ENCODE results near the gene HEPH.

HEPH gene

GRCh38 chrX:66142351-66142750 is 21.7 kb upstream of the HEPH start:
- Histone ChIP-seq H3K27ac (no peak overlapping the region), H3K4me3 (ENCODE audit: low read depth in 1 of 2, low read length in 1 of 2) (no peak overlapping the region), H3K4me1 (ENCODE audit: control insufficient read depth in 1 of 2, insufficient read depth in 1 of 2, low read depth in 1 of 2, low read length in 1 of 2) (peaks cover 0 to 7% of the 10 kb centered on the region in 2 experiments), H3K9me3 (no peaks in the 10 kb centered on the region), H3K27me3 (no peaks in the 10 kb centered on the region), H3K36me3 (no peaks in the 10 kb centered on the region)
- TF ChIP-seq, protein P1, sequence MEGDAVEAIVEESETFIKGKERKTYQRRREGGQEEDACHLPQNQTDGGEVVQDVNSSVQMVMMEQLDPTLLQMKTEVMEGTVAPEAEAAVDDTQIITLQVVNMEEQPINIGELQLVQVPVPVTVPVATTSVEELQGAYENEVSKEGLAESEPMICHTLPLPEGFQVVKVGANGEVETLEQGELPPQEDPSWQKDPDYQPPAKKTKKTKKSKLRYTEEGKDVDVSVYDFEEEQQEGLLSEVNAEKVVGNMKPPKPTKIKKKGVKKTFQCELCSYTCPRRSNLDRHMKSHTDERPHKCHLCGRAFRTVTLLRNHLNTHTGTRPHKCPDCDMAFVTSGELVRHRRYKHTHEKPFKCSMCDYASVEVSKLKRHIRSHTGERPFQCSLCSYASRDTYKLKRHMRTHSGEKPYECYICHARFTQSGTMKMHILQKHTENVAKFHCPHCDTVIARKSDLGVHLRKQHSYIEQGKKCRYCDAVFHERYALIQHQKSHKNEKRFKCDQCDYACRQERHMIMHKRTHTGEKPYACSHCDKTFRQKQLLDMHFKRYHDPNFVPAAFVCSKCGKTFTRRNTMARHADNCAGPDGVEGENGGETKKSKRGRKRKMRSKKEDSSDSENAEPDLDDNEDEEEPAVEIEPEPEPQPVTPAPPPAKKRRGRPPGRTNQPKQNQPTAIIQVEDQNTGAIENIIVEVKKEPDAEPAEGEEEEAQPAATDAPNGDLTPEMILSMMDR (IDR thresholded peaks at IDR 0.05): no peak

GRCh38 chrX:66144258-66144657 is 19.8 kb upstream of the HEPH start:
- TF ChIP-seq, protein P1 (IDR thresholded peaks at IDR 0.05): no peak
- no peak overlapping the region for H3K27ac ChIP-seq
- peaks cover 0 to 7% of the 10 kb centered on the region in 2 experiments for H3K4me1 ChIP-seq (ENCODE audit: control insufficient read depth in 1 of 2, insufficient read depth in 1 of 2, low read depth in 1 of 2, low read length in 1 of 2)
- H3K36me3 ChIP-seq: no peaks in the 10 kb centered on the region
- H3K9me3 ChIP-seq: no peaks in the 10 kb centered on the region
- H3K27me3 ChIP-seq: no peaks in the 10 kb centered on the region
- no peak overlapping the region for H3K4me3 ChIP-seq (ENCODE audit: low read depth in 1 of 2, low read length in 1 of 2)

- Histone ChIP-seq H3K9me3 (no peaks in the 10 kb centered on the region), H3K4me3 (ENCODE audit: low read depth in 1 of 2, low read length in 1 of 2) (no peak overlapping the region), H3K36me3 (no peaks in the 10 kb centered on the region), H3K4me1 (ENCODE audit: control insufficient read depth in 1 of 2, insufficient read depth in 1 of 2, low read depth in 1 of 2, low read length in 1 of 2) (no peaks in the 10 kb centered on the region), H3K27me3 (no peaks in the 10 kb centered on the region), H3K27ac (no peak overlapping the region)
- TF ChIP-seq, protein P1 (IDR thresholded peaks at IDR 0.05): no peak
These were observed 14.5 kb upstream of the HEPH start for GRCh38 chrX:66149519-66149918.

- Histone ChIP-seq H3K4me1 (ENCODE audit: control insufficient read depth in 1 of 2, insufficient read depth in 1 of 2, low read depth in 1 of 2, low read length in 1 of 2) (no peaks in the 10 kb centered on the region), H3K9me3 (no peaks in the 10 kb centered on the region), H3K36me3 (no peaks in the 10 kb centered on the region), H3K27me3 (no peaks in the 10 kb centered on the region), H3K27ac (no peak overlapping the region), H3K4me3 (ENCODE audit: low read depth in 1 of 2, low read length in 1 of 2) (no peak overlapping the region)
- TF ChIP-seq, protein P1 (IDR thresholded peaks at IDR 0.05): no peak
These were observed 13.9 kb upstream of the HEPH start for GRCh38 chrX:66150163-66150562.

DNA sequence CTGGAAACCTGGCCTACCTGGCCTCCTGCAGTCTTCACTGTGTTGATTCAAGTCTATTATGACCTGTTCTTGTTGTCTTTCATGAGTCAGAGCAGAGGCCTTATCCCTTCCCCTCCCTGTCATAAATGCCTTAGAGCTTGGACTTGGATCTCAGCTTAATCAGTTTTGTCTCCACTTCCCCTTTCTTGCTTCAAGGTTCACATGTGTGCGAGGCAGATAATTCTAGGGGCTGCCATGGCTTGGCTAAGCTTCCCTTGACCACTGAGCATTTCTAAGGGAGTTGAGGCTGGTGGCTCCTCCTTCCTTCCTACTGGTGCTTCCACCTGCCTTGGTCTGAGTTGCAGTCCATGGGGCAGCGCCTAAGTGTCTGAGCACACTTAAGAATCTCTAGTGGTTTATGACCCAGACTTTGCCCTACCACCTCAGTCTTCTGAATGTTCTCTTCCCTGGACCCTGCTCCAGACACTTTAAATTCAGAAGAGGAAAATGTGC is 1.7 kb upstream of the HEPH start:
- no peaks in the 10 kb centered on the region for H3K36me3 ChIP-seq
- TF ChIP-seq, protein P1 (IDR thresholded peaks at IDR 0.05): no peak
- no peak overlapping the region for H3K27ac ChIP-seq

GRCh38 chrX:66163447-66163846 is 600 bp upstream of the HEPH start:
- TF ChIP-seq, protein P1 (IDR thresholded peaks at IDR 0.05): no peak
- no peaks in the 10 kb centered on the region for H3K36me3 ChIP-seq
- H3K4me3 ChIP-seq (ENCODE audit: low read depth in 1 of 2, low read length in 1 of 2): no peak overlapping the region
- no peaks in the 10 kb centered on the region for H3K4me1 ChIP-seq (ENCODE audit: control insufficient read depth in 1 of 2, insufficient read depth in 1 of 2, low read depth in 1 of 2, low read length in 1 of 2)
- no peak overlapping the region for H3K27ac ChIP-seq
- no peaks in the 10 kb centered on the region for H3K9me3 ChIP-seq
- no peaks in the 10 kb centered on the region for H3K27me3 ChIP-seq

More for the DNA sequence above, 1.7 kb upstream of the HEPH start:
- Histone ChIP-seq H3K4me3 (ENCODE audit: low read depth in 1 of 2, low read length in 1 of 2) (no peak overlapping the region), H3K27me3 (no peaks in the 10 kb centered on the region), H3K9me3 (no peaks in the 10 kb centered on the region), H3K4me1 (ENCODE audit: control insufficient read depth in 1 of 2, insufficient read depth in 1 of 2, low read depth in 1 of 2, low read length in 1 of 2) (no peaks in the 10 kb centered on the region)

Data from neutrophil (primary cell).